DMS153 treated with DMSO at 0.1 percent for 48 hours (cell line): ENCODE measurements around the gene FAAH.
"Not testable (repeated sequence)": the region's sequence is repeated elsewhere in the genome, so short reads cannot be mapped to it uniquely, and the experiment has no call there.

Source experiments
- DNase-seq: peaks from one replicate; lab custom pipeline; 2025; ENCODE audit not compliant: unreplicated experiment; lab: John Stamatoyannopoulos, UW

FAAH gene

GRCh38 chr1:46394108-46394871 is at the start of gene FAAH:
TSS of gene FAAH (plus strand) at chr1:46394317. CDS start at chr1:46394349, 32 bp downstream.
- peak; percentile 60 for DNase-seq

- no peak for DNase-seq
Measured at GRCh38 chr1:46344481-46344880, 49.6 kb upstream of the FAAH start.

GRCh38 chr1:46345281-46345680 is 48.8 kb upstream of the FAAH start:
- no peak for DNase-seq

GRCh38 chr1:46352363-46352762 is 41.8 kb upstream of the FAAH start:
- no peak for DNase-seq

- DNase-seq, result not testable (repeated sequence)
Measured at GRCh38 chr1:46355920-46356319, 38.2 kb upstream of the FAAH start.

GRCh38 chr1:46362158-46362557 is 32.0 kb upstream of the FAAH start:
- DNase-seq, result no peak

- DNase-seq, result no peak
Measured at GRCh38 chr1:46363121-46363520, 31.0 kb upstream of the FAAH start.

- DNase-seq, result no peak
Measured at GRCh38 chr1:46364612-46365011, 29.5 kb upstream of the FAAH start.

GRCh38 chr1:46365796-46366195 is 28.3 kb upstream of the FAAH start:
- DNase-seq, result not testable (repeated sequence)

- DNase-seq, result no peak
Measured at GRCh38 chr1:46367072-46367471, 27.0 kb upstream of the FAAH start.

- DNase-seq, result not testable (repeated sequence)
Measured at GRCh38 chr1:46367701-46368100, 26.4 kb upstream of the FAAH start.

- DNase-seq, result no peak
Measured at GRCh38 chr1:46368791-46369190, 25.3 kb upstream of the FAAH start.

- DNase-seq, result no peak
Measured at GRCh38 chr1:46369542-46370213, 24.4 kb upstream of the FAAH start.

GRCh38 chr1:46370214-46370633 is 23.9 kb upstream of the FAAH start:
- DNase-seq, result no peak

- DNase-seq, result no peak
Measured at GRCh38 chr1:46372431-46372830, 21.7 kb upstream of the FAAH start.

- no peak for DNase-seq
Measured at GRCh38 chr1:46379996-46380395, 14.1 kb upstream of the FAAH start.

GRCh38 chr1:46380508-46380907 is 13.6 kb upstream of the FAAH start:
- DNase-seq, result no peak

GRCh38 chr1:46393510-46393909 is 607 bp upstream of the FAAH start:
- DNase-seq, result no peak

GRCh38 chr1:46394872-46395465 is 852 bp downstream of the FAAH start:
- DNase-seq, result no peak

- DNase-seq, result peak; percentile 77
Measured at GRCh38 chr1:46396441-46397398, 2.6 kb downstream of the FAAH start.

- DNase-seq, result no peak
Measured at GRCh38 chr1:46399307-46399706, 5.2 kb downstream of the FAAH start.
